8988T (cell line): Measurements from ENCODE around the gene FOXK1.

ENCODE experiments used
- DNase-seq: peaks from one replicate; pipeline ENCODE4 v3.0.0; 2011

The FOXK1 gene

GRCh38 chr7:4745971-4746919 lies 64.2 kb downstream of the FOXK1 start:
- DNase-seq: no peak

GRCh38 chr7:4747013-4747412 lies 64.9 kb downstream of the FOXK1 start:
- no peak for DNase-seq

DNA sequence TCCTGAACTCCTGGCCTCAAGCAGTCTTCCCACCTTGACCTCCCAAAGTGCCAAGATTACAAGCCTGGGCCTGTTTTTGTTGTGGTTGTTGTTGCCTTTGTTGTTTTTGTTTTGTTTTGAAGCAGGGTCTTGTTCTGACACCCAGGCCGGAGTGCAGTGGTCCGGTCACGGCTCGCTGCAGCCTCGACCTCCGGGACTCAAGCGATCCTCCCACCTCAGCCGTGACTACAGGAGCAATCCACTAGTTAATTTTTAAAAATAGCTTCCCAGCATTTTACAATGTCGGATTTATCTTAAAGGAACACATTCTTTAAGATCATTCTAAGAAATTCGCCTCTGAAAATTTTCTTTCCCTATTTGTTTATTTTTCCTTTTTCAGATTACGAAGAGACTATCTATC lies 65.7 kb downstream of the FOXK1 start:
- DNase-seq: no peak

DNA sequence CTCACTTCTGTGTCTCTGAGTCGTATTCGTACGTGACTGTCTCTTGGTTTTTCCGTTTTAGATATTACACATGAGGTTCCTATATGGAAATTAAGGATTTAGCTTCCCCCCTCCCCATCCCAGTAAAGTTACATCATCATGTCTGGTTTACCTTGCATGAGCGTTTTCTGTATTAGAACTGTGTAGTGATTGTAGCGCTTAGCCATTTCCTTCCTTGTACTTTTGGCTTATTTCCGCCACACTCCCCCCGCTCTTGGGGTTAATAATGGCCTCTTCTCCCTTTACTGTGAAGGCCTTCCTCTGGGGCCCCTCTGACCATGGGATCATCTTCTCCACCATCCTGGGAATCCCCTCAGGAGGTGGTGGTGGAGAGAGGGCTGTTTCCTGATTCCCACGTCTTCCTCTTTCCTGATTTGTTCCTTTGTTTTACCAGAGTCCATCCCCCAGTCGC lies 66.2 kb downstream of the FOXK1 start:
- DNase-seq: no peak

- no peak for DNase-seq
Measured at GRCh38 chr7:4749363-4749762, 67.3 kb downstream of the FOXK1 start.

DNA sequence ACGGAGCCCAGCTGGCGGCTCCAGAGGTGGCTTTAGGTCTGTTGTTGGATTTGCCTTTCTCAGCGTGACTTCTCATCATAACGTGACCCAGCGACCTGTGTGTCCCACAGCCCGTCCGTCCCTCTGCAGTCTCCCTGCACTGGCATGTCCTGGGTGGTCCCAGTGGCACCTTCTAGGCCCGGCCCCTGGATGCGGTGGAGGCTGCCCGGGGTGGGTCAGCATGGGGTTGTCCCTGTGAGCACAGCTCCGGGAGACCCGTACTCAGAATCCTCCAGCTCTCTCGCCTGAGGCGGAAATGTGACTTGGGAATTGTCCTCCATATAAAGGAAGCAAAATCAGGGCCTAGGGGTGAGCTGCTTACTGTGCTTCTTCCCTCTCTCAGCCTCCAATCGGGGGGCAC lies 67.7 kb downstream of the FOXK1 start:
- DNase-seq: no peak

GRCh38 chr7:4751398-4751947 lies 69.4 kb downstream of the FOXK1 start:
- no peak for DNase-seq

DNA sequence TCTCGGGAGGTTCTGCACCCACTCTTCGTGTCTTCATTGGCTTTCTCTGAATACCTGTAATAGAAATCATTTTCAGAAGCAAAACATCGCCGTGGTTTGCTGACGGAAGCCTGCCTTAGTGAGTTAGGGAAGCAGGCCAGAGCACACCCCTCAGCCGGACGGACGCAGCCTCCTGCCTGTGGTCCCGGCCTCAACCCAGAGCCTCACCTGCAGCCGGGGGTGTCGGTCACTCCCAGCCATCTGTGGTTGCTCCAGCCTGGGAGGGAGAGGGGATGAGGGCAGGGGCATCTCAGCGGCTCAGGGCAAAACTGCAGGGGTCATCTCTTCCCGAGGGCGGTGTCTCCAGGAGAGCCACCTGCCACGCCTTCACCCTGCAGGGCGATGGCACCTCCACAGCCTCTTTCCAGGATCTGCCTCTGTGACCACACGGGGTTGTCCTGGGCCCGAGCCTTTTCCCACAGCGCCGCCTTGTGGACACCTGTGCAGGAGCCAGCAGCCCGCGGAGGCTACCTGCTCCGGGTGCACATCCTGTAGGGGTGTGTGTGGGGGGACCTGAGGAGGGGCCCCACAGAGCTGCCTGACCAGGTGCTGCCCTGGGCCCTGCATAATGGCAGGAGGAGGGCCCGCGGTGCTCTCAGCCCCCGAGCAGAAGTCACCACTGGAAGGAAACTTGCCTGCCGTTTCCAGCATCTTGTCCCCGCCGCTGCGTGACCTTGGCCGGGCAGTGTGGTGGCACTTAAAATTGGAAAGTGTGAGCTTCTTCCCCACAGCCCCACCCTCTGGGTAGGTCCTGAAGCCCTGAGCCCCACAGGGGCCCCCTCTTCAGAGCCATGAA lies 71.7 kb downstream of the FOXK1 start:
- DNase-seq: peak; percentile 96

DNA sequence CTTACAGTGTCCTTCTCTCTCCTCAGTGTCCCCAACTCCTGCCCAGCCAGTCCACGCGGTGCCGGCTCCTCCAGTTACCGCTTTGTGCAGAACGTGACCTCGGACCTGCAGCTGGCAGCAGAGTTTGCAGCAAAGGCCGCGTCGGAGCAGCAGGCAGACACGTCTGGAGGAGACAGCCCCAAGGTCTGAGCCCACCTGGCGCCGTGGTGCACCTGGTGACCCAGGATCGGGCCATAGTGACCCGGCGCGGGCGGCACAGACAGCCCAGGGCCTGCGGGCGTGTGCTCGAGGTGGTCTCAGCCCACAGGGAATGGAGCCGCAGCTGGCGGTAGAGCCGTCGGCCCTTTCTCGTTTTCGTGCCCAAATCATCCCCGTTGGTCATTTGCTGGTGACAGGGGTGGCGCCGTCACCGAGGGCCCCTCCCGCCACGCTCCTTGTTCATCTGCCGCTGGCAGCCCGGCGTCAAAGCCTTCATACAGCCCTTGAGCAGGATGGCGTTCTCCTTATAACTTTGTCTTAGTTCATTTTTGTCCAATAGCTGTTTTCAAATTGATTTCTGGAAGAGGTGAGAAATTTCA lies 72.4 kb downstream of the FOXK1 start:
- DNase-seq: no peak

DNA sequence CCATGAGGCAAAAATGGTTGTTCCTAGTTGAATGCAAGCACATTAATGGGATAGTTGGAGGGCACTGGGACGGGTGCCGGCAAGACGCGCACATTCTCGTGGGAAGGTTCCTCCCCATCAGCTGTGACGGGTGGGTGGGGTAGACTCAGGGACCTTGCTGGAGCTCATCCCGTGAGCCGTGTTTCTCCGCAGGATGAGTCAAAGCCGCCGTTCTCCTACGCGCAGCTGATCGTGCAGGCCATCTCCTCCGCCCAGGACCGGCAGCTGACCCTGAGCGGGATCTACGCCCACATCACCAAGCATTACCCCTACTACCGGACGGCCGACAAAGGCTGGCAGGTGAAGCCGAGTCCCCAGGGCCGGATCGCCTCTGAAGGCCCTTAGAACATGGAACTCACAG lies 73.0 kb downstream of the FOXK1 start:
- DNase-seq: no peak

DNA sequence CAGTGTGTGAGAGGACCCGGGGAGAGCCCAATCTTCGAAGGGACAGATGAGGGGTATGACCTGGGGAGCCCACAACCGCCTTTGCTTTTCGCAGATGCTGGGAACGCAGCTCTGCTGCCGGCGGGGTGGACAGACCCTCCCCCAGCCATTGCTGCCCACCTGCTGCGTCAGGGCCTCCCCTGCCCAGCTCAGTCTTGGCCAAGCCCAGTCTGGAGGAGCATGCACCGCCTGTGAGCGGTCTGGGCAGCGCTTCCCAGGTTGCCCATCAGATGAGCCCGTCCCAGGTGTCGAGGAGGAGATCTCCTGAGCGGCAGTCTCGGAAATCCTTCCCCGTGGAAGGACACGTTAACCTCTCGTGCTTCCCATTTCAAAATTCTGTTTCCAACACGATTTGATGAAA lies 76.0 kb downstream of the FOXK1 start:
- no peak for DNase-seq

GRCh38 chr7:4758791-4759190 lies 76.7 kb downstream of the FOXK1 start:
- DNase-seq: no peak

GRCh38 chr7:4759211-4759610 lies 77.1 kb downstream of the FOXK1 start:
- no peak for DNase-seq

DNA sequence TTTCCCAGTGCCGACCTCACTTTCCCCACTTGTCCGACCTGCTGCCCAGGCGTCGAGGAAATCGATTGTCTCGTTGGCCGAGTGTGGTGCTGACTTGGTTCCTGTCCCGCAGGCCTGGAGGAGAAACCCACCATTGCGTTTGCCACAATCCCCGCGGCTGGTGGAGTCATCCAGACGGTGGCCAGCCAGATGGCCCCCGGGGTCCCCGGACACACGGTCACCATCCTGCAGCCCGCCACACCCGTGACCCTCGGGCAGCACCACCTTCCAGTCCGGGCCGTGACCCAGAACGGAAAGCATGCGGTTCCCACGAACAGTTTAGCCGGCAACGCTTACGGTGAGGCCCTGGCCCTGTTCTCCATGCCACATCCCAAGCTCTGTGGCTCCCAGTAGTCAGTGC lies 78.9 kb downstream of the FOXK1 start:
- DNase-seq: no peak

- no peak for DNase-seq
Measured at GRCh38 chr7:4762121-4763055, 80.3 kb downstream of the FOXK1 start.

DNA sequence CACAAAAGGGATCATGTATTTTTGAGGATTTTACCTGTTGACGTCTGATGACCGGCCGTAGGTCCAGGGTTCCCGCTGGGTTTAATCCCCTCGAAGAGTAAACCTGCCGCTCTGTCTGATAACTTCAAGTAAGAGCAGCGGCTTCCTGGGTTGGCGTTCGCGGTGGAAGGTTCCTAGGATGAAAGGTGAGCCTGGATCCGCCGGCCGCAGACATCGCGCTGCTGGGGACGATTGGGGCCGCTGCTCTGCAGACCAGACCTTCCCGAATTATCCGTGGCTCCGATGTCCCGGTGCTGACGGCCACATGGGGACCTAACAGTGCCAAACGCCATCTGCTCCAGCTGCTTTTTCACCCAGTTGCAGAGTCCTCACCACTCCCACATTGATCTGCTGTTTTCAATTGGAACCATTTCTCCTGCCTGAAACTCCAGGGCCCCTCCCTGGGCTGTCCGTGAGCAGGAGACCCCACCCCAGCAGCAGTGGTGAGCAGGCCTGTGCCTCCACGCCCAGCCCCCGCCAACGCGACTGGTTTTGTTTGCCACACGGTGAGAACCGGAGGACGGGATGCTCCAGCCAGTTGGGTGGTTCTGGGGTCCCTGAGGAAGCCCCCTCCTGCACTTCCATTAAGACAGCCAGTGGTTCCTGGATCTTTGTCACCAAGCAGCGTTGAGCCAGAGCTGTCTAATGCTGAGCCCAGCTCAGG lies 81.1 kb downstream of the FOXK1 start:
- no peak for DNase-seq

GRCh38 chr7:4763794-4764185 lies 81.7 kb downstream of the FOXK1 start:
- no peak for DNase-seq

DNA sequence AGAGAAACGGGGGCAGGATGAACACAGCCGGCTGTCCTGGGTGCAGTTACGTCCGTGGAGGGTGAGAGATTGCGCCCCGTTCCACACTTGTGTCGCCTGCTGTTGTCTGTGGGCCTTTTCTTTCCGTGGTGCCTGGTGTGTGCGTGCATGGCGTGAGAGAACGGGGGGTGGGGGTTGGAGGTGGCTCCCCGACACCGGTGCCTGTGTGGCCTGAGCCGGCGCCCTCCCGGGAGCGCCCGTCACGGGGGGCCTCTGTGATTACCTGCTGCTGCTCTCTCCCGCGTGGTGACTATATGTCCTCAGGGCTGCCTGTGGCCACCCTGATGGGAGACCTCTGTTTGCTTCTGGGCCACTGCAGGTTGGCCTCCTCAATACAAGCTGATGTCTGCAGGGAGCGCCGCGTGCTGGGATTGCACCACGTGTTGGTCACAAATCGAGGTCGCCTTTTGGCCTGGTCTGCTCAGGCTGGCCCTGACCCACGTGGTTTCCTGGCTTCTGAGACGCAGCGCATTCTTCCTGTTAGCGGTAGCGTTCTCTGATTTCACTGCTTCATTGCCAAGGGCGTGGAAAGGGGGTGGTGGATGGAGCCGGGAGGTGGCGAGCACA lies 82.4 kb downstream of the FOXK1 start:
- no peak for DNase-seq

DNA sequence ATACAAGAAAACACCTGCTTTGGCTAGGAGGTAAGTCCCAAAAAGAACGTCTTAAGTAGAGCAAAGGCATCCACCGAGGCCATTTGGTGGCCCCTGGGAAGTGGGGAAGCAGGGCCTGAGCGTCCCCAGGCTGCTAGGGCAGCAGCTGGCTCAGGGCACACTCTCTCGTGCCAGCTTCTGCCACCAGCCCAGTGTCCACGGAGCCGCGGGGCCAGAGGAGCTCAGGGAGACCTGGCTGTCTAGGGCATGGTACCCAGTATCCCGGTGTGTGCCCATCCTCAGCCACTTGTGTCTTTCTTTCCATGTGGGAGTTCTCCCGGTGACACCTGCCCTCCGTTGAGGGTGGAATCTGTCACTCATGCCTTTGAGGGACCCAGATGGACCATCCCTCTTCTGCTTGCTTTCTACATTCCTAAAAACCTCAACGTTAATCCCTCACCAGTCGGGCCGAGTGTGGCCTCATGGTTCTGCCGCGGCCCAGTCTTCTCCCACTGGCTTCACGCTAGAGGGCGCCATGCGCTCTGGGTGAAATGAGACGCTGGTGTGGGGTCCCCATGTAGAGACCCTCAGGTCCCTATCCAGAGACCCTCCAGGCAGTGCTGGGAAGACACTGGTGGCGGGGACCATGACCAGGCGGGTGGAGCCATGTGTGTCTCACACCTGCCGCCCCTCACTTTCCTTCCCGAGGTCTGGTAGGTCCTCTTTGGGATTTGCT lies 83.8 kb downstream of the FOXK1 start:
- DNase-seq: no peak
